Astrocyte (in vitro differentiated cells and primary cell): ENCODE results near the gene MB. TPM values are rescaled to one million over a fixed set of nuclear protein-coding genes. Genes with fewer than 3 reads are reported as not detected.

Experiments used
- DNase-seq: peaks from one replicate; pipeline ENCODE4 v3.0.0-alpha.2; 2010; ENCODE audit warnings: low read depth
- FAIRE-seq: peaks from 2 replicates; lab custom pipeline; 2011; peaks lifted over from hg19 to GRCh38; lab: Jason Lieb, UNC
- H2AFZ ChIP-seq: 2 replicates; pipeline ENCODE4 v1.6.0; 2012; ENCODE audit warnings: low read depth, low read length, inconsistent platforms
- H3K27ac ChIP-seq: 2 replicates; pipeline ENCODE4 v1.5.1; 2011; ENCODE audit warnings: low read depth, low read length, inconsistent platforms
- H3K27me3 ChIP-seq: 2 replicates; pipeline ENCODE4 v1.6.0; 2011; ENCODE audit warnings: low read length, inconsistent platforms; ENCODE audit not compliant: insufficient read depth
- H3K36me3 ChIP-seq: 2 replicates; pipeline ENCODE4 v1.5.1; 2011; ENCODE audit warnings: low read length, inconsistent platforms; ENCODE audit not compliant: insufficient read depth
- H3K4me1 ChIP-seq: 2 replicates; pipeline ENCODE4 v1.5.1; 2011; ENCODE audit warnings: low read length, inconsistent platforms; ENCODE audit not compliant: insufficient read depth
- H3K4me2 ChIP-seq: 2 replicates; pipeline ENCODE4 v1.6.0; 2012; ENCODE audit warnings: low read length, inconsistent platforms
- H3K4me3 ChIP-seq: 2 replicates; pipeline ENCODE4 v1.5.1; 2011; ENCODE audit warnings: low read depth, mild to moderate bottlenecking, low read length, inconsistent platforms; ENCODE audit not compliant: insufficient read depth
- H3K79me2 ChIP-seq: 2 replicates; pipeline ENCODE4 v1.6.0; 2012; ENCODE audit warnings: mild to moderate bottlenecking, low read length, inconsistent platforms; ENCODE audit not compliant: insufficient read depth
- H3K9ac ChIP-seq: 2 replicates; pipeline ENCODE4 v1.6.0; 2012; ENCODE audit warnings: mild to moderate bottlenecking, low read length, inconsistent platforms
- H3K9me3 ChIP-seq: 2 replicates; pipeline ENCODE4 v1.5.1; 2012; ENCODE audit warnings: low read depth, mild to moderate bottlenecking, low read length, inconsistent platforms; ENCODE audit not compliant: insufficient read depth
- H4K20me1 ChIP-seq: 2 replicates; pipeline ENCODE4 v1.6.0; 2012; ENCODE audit warnings: low read length, inconsistent platforms; ENCODE audit not compliant: insufficient read depth
- H3K27ac Mint-ChIP-seq: one replicate; pipeline ENCODE4 v1.8.0; 2021; ENCODE audit warnings: mild to moderate bottlenecking, mixed read lengths; ENCODE audit not compliant: unreplicated experiment
- H3K27me3 Mint-ChIP-seq: one replicate; pipeline ENCODE4 v1.8.0; 2021; ENCODE audit warnings: low read depth, mixed read lengths; ENCODE audit not compliant: unreplicated experiment
- H3K36me3 Mint-ChIP-seq: one replicate; pipeline ENCODE4 v1.8.0; 2021; ENCODE audit warnings: low read depth, mixed read lengths; ENCODE audit not compliant: unreplicated experiment
- H3K4me1 Mint-ChIP-seq: one replicate; pipeline ENCODE4 v1.8.0; 2021; ENCODE audit warnings: low read depth, mixed read lengths; ENCODE audit not compliant: unreplicated experiment
- H3K4me3 Mint-ChIP-seq: one replicate; pipeline ENCODE4 v1.8.0; 2021; ENCODE audit warnings: mild to moderate bottlenecking, moderate library complexity, mixed read lengths; ENCODE audit not compliant: unreplicated experiment
- H3K9me3 Mint-ChIP-seq: one replicate; pipeline ENCODE4 v1.8.0; 2021; ENCODE audit warnings: mild to moderate bottlenecking, mixed read lengths; ENCODE audit not compliant: unreplicated experiment
- EZH2 ChIP-seq: IDR thresholded peaks from 2 replicates; pipeline ENCODE4 v1.6.1; 2012; ENCODE audit warnings: mild to moderate bottlenecking, low read length, inconsistent platforms; ENCODE audit not compliant: insufficient read depth
- total RNA-seq: library from RNA; stranded (reverse); gene quantifications from 2 replicates; pipeline ENCODE4 v1.2.1, GENCODE V29; 2021
- TF ChIP-seq, protein P1 (sequence below): IDR thresholded peaks from 2 replicates; pipeline ENCODE4 v1.5.1; 2011; ENCODE audit warnings: low read depth, mild to moderate bottlenecking, inconsistent platforms, low read length, moderate library complexity; ENCODE audit not compliant: insufficient read depth

MB gene
- total RNA-seq, 1 donor from 2014 or later = not detected

DNA sequence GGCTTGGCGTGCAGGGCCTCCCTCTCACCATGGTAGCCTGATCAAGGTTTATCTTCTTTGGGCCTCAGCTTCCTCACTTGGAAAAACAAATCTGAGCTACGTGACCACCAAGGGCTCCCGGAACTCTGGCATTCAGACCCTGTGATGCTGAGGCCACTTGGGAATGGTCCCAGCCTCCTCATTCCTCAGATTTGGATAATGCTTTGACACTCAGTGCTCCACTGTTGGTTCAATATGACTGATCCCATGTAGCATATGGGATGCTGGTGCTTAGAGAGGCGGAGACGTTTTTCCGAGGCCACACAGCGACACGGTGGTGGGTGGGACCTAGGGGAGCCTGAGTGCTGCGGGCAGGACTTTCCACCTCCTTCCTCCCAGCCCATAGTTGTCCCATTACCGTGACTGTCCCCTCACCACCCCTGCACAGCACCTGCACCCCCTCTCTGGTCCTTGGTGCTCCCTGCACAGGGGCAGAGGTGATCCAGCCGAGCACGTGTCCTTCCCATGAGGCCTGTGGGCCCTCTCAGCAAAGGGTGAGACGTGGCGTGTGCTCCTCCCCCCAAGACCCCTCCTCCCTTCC lies 23.1 kb downstream of the MB start:
- H3K4me3 Mint-ChIP-seq = no peak overlapping the region
- Histone ChIP-seq H3K36me3 (no peaks in the 10 kb centered on the region), H3K27me3 (peaks cover 3% of the 10 kb centered on the region), H2AFZ (no peak overlapping the region), H3K79me2 (no peaks in the 10 kb centered on the region), H4K20me1 (no peaks in the 10 kb centered on the region), H3K9ac (no peak overlapping the region), H3K9me3 (no peaks in the 10 kb centered on the region), H3K4me3 (no peak overlapping the region), H3K4me1 (peaks cover 10% of the 10 kb centered on the region), H3K4me2 (no peak overlapping the region), H3K27ac (no peak overlapping the region)
- H3K36me3 Mint-ChIP-seq = no peaks in the 10 kb centered on the region
- no peaks in the 10 kb centered on the region for H3K9me3 Mint-ChIP-seq
- H3K27me3 Mint-ChIP-seq = peaks cover 15% of the 10 kb centered on the region
- FAIRE-seq (no peak), DNase-seq (no peak)
- no peak overlapping the region for H3K27ac Mint-ChIP-seq
- TF ChIP-seq, protein P1, sequence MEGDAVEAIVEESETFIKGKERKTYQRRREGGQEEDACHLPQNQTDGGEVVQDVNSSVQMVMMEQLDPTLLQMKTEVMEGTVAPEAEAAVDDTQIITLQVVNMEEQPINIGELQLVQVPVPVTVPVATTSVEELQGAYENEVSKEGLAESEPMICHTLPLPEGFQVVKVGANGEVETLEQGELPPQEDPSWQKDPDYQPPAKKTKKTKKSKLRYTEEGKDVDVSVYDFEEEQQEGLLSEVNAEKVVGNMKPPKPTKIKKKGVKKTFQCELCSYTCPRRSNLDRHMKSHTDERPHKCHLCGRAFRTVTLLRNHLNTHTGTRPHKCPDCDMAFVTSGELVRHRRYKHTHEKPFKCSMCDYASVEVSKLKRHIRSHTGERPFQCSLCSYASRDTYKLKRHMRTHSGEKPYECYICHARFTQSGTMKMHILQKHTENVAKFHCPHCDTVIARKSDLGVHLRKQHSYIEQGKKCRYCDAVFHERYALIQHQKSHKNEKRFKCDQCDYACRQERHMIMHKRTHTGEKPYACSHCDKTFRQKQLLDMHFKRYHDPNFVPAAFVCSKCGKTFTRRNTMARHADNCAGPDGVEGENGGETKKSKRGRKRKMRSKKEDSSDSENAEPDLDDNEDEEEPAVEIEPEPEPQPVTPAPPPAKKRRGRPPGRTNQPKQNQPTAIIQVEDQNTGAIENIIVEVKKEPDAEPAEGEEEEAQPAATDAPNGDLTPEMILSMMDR = no peak
- no peak for TF ChIP-seq EZH2
- peaks cover 8% of the 10 kb centered on the region for H3K4me1 Mint-ChIP-seq

DNA sequence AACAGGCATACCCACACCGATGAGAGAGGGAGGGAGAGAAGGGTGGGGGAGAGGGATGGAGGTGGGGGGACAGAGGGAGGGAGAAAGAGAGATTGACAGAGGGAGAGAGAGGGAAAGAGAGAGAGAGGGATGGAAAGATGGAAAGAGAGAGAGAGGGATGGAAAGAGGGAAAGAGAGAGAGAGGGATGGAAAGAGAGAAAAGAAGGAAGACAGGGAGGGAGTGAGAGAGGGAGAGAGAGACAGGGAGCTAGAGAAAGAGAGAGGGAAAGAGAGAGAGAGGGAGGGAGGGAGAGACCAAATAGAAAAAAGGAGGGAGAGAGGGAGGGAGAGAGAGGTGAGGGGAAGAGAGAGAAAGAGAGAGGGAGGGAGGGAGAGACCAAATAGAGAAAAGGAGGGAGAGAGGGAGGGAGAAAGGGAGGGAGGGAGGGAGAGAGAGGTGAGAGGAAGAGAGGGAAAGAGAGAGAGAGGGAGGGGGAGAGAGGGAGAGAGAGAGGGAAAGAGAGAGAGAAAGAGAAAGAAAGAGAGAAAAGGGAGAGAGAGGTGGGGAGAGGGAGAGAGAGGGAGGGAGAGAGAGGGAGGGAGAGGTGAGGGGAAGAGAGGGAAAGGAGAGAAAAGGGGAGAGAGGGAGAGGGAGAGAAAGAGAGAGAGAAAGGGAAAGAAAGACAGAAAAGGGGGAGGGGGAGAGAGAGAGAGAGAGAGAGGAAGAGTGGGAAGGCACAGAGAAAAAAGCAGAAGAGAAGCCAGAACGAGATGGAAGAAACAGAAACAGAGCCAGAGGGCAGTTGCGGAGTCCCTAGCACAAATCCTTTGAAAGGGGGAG lies 23.8 kb downstream of the MB start:
- Histone ChIP-seq H3K4me3 (no peak overlapping the region), H3K79me2 (no peaks in the 10 kb centered on the region), H3K9me3 (no peaks in the 10 kb centered on the region), H3K36me3 (no peaks in the 10 kb centered on the region), H3K4me1 (peaks cover 12% of the 10 kb centered on the region), H3K9ac (no peak overlapping the region), H3K27ac (no peak overlapping the region), H4K20me1 (no peaks in the 10 kb centered on the region), H2AFZ (no peak overlapping the region), H3K27me3 (peaks cover 3% of the 10 kb centered on the region), H3K4me2 (no peak overlapping the region)
- DNase-seq (no peak), FAIRE-seq (no peak)
- no peak overlapping the region for H3K27ac Mint-ChIP-seq
- no peaks in the 10 kb centered on the region for H3K9me3 Mint-ChIP-seq
- H3K27me3 Mint-ChIP-seq = peaks cover 10% of the 10 kb centered on the region
- H3K4me3 Mint-ChIP-seq = no peak overlapping the region
- no peaks in the 10 kb centered on the region for H3K36me3 Mint-ChIP-seq
- TF ChIP-seq EZH2 = no peak
- TF ChIP-seq, protein P1 = no peak
- H3K4me1 Mint-ChIP-seq = peaks cover 12% of the 10 kb centered on the region
